ENCODE results near the gene KAT6B. TPM values are rescaled to one million over a fixed set of nuclear protein-coding genes. Genes with fewer than 3 reads are reported as not detected.
"Not testable (repeated sequence)": the region's sequence is repeated elsewhere in the genome, so short reads cannot be mapped to it uniquely, and the experiment has no call there.

The KAT6B gene
- total and polyA plus RNA-seq, 2 experiments from 2014 or later: 15.8 to 36.2 TPM

- DNase-seq (ENCODE audit: low spot score): peak; percentile 22
- Histone ChIP-seq H3K79me2 (peaks cover 97% of the 10 kb centered on the region), H3K4me1 (ENCODE audit: insufficient read depth) (peaks cover 9% of the 10 kb centered on the region), H3K27ac (peak overlapping the region; percentile 42), H2AFZ (no peak overlapping the region), H4K20me1 (ENCODE audit: insufficient read depth, poor library complexity, severe bottlenecking) (peaks cover 36% of the 10 kb centered on the region), H3K9me2 (replicated peaks; ENCODE audit: insufficient read depth) (no peaks in the 10 kb centered on the region), H3K9me3 (ENCODE audit: low read depth) (no peaks in the 10 kb centered on the region), H3K36me3 (replicated peaks; ENCODE audit: insufficient read depth, low read depth) (no peaks in the 10 kb centered on the region), H3K4me2 (no peak overlapping the region), H3K27me3 (no peaks in the 10 kb centered on the region), H3K4me3 (no peak overlapping the region)
- TF ChIP-seq EZH2phosphoT487 (IDR thresholded peaks at IDR 0.05; ENCODE audit: low read depth, severe bottlenecking, unreplicated experiment): no peak
- TF ChIP-seq EZH2 (IDR thresholded peaks at IDR 0.05; ENCODE audit: borderline replicate concordance): no peak
- TF ChIP-seq CTCF (IDR thresholded peaks at IDR 0.05; ENCODE audit: poor library complexity): no peak
Measured at GRCh38 chr10:74917481-74918077, 91.2 kb downstream of the KAT6B start.

GRCh38 chr10:74919671-74920070 lies 93.3 kb downstream of the KAT6B start:
- Histone ChIP-seq H3K4me1 (ENCODE audit: insufficient read depth) (peaks cover 26% of the 10 kb centered on the region), H3K4me2 (no peak overlapping the region), H3K27ac (no peak overlapping the region), H3K4me3 (no peak overlapping the region), H3K27me3 (no peaks in the 10 kb centered on the region), H3K9me2 (replicated peaks; ENCODE audit: insufficient read depth) (no peaks in the 10 kb centered on the region), H3K9me3 (ENCODE audit: low read depth) (no peaks in the 10 kb centered on the region), H4K20me1 (ENCODE audit: insufficient read depth, poor library complexity, severe bottlenecking) (peaks cover 39% of the 10 kb centered on the region), H3K79me2 (peaks cover 88% of the 10 kb centered on the region), H2AFZ (no peak overlapping the region), H3K36me3 (replicated peaks; ENCODE audit: insufficient read depth, low read depth) (no peaks in the 10 kb centered on the region)
- TF ChIP-seq CTCF (IDR thresholded peaks at IDR 0.05; ENCODE audit: poor library complexity) (no peak), EZH2 (IDR thresholded peaks at IDR 0.05; ENCODE audit: borderline replicate concordance) (no peak), EZH2phosphoT487 (IDR thresholded peaks at IDR 0.05; ENCODE audit: low read depth, severe bottlenecking, unreplicated experiment) (no peak)
- no peak for DNase-seq (ENCODE audit: low spot score)

- not testable (repeated sequence) for H3K4me3 ChIP-seq; H2AFZ ChIP-seq; H3K4me2 ChIP-seq; DNase-seq (ENCODE audit: low spot score); H3K27ac ChIP-seq; H3K36me3 ChIP-seq (replicated peaks; ENCODE audit: insufficient read depth, low read depth); H3K9me3 ChIP-seq (ENCODE audit: low read depth); H3K27me3 ChIP-seq; H3K9me2 ChIP-seq (replicated peaks; ENCODE audit: insufficient read depth)
- Histone ChIP-seq H3K79me2 (peaks cover 84% of the 10 kb centered on the region), H4K20me1 (ENCODE audit: insufficient read depth, poor library complexity, severe bottlenecking) (peaks cover 31% of the 10 kb centered on the region), H3K4me1 (ENCODE audit: insufficient read depth) (peaks cover 30% of the 10 kb centered on the region)
- 87% methylated on average over 5 of the region's 5 CpGs for WGBS (ENCODE audit: low lambda C conversion rate, missing lambda C conversion rate)
Measured at GRCh38 chr10:74921070-74921469, 94.7 kb downstream of the KAT6B start.

DNA sequence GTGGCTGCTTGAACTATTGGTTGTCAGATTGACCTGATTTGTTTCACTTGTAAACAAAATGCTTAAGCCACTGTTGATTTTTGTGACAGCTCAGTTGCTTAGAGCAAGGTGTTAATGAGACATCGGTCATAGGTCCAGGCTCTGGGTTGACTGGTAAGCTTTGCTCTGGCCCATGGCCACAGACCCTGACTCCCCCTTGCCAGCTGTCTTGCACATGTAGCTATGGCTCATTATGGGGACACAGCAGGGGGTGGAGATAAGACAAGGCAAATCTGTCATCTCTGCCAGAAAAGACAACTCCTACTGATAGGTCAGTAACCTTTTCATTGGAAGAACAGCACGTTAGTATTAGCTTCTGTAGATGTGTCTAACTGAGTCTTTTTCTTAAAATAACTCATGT lies 95.3 kb downstream of the KAT6B start:
- WGBS (ENCODE audit: low lambda C conversion rate, missing lambda C conversion rate): 51% methylated on average over 2 of the region's 2 CpGs
- H4K20me1 ChIP-seq (ENCODE audit: insufficient read depth, poor library complexity, severe bottlenecking): peaks cover 27% of the 10 kb centered on the region
- no peak overlapping the region for H2AFZ ChIP-seq
- DNase-seq (ENCODE audit: low spot score): no peak
- no peaks in the 10 kb centered on the region for H3K9me2 ChIP-seq (replicated peaks; ENCODE audit: insufficient read depth)
- H3K79me2 ChIP-seq: peaks cover 85% of the 10 kb centered on the region
- H3K9me3 ChIP-seq (ENCODE audit: low read depth): no peaks in the 10 kb centered on the region
- H3K27ac ChIP-seq: peak overlapping the region; percentile 67
- H3K4me2 ChIP-seq: no peak overlapping the region
- H3K4me1 ChIP-seq (ENCODE audit: insufficient read depth): peaks cover 30% of the 10 kb centered on the region
- H3K4me3 ChIP-seq: no peak overlapping the region
- no peak for TF ChIP-seq CTCF (IDR thresholded peaks at IDR 0.05; ENCODE audit: poor library complexity)
- no peaks in the 10 kb centered on the region for H3K27me3 ChIP-seq
- no peaks in the 10 kb centered on the region for H3K36me3 ChIP-seq (replicated peaks; ENCODE audit: insufficient read depth, low read depth)

All from hepatocyte (in vitro differentiated cells).